Kidney epithelial cell (primary cell): ENCODE data around the gene CAMTA1. TPM values are rescaled to one million over a fixed set of nuclear protein-coding genes. Genes with fewer than 3 reads are reported as not detected.

Experiments used
- DNase-seq: peaks from one replicate; pipeline ENCODE4 v3.0.0-alpha.2; 2010; ENCODE audit warnings: low read depth
- H3K27me3 ChIP-seq: 2 replicates; pipeline ENCODE4 v1.6.0; 2011; ENCODE audit warnings: low read length; ENCODE audit not compliant: control insufficient read depth, insufficient read depth
- H3K36me3 ChIP-seq: 2 replicates; pipeline ENCODE4 v1.5.1; 2011; ENCODE audit warnings: low read length; ENCODE audit not compliant: control insufficient read depth, insufficient read depth
- H3K4me3 ChIP-seq: 2 replicates; pipeline ENCODE4 v1.5.1; 2011; ENCODE audit warnings: low read depth, mild to moderate bottlenecking, control low read depth, low read length
- total RNA-seq: library from RNA; depleted of rRNA; stranded (reverse); fragments of >200 nt; gene quantifications from 2 replicates; pipeline ENCODE4 v1.2.3, GENCODE V29; 2015
- TF ChIP-seq, protein P1 (sequence below): IDR thresholded peaks from 2 replicates; pipeline ENCODE4 v1.5.1; 2011; ENCODE audit warnings: mild to moderate bottlenecking, moderate library complexity, low read length, control low read depth, inconsistent platforms; ENCODE audit not compliant: insufficient read depth, poor library complexity, severe bottlenecking

The CAMTA1 gene
- total RNA-seq, 1 donor from 2014 or later = 76.5 TPM

GRCh38 chr1:7251454-7251800, 466.2 kb downstream of the CAMTA1 start:
- H3K27me3 ChIP-seq = no peaks in the 10 kb centered on the region
- no peak for DNase-seq
- H3K36me3 ChIP-seq = no peaks in the 10 kb centered on the region
- TF ChIP-seq, protein P1, sequence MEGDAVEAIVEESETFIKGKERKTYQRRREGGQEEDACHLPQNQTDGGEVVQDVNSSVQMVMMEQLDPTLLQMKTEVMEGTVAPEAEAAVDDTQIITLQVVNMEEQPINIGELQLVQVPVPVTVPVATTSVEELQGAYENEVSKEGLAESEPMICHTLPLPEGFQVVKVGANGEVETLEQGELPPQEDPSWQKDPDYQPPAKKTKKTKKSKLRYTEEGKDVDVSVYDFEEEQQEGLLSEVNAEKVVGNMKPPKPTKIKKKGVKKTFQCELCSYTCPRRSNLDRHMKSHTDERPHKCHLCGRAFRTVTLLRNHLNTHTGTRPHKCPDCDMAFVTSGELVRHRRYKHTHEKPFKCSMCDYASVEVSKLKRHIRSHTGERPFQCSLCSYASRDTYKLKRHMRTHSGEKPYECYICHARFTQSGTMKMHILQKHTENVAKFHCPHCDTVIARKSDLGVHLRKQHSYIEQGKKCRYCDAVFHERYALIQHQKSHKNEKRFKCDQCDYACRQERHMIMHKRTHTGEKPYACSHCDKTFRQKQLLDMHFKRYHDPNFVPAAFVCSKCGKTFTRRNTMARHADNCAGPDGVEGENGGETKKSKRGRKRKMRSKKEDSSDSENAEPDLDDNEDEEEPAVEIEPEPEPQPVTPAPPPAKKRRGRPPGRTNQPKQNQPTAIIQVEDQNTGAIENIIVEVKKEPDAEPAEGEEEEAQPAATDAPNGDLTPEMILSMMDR = no peak
- no peak overlapping the region for H3K4me3 ChIP-seq

DNA sequence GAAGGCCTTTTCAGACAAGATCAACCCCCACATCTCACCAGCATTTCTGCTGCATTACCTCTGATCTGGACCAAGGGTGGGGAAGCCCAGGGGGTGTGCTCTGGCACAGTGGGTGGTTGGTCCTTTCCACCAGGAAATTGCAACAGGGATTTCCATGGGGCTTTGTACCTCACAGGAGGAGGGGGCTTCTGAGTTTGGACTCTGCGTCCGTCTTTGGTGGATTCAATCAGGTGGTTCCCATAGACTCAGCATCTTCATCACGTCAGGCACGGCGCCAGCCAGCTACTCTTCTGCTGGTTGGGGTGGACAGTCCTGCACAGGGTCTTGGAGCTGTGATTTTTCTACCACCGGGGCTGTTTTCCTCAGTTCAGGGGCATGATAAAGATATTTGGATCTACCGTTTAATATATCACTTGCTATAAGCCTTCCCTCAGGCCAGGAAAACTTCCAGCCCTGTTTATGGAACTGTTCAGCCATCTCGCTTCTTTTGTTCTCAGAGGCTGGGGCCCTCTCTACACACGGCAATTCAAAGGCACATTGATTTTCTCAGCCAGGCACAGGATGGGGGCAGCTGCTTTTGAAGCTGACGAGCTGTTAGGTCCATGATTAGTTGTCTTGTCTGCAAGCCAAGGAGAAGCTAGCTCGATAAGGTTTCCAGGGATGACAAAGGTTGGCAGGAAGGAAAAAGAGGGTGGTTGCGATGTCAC, 467.3 kb downstream of the CAMTA1 start:
- Histone ChIP-seq H3K36me3 (no peaks in the 10 kb centered on the region), H3K4me3 (no peak overlapping the region), H3K27me3 (no peaks in the 10 kb centered on the region)
- no peak for DNase-seq
- TF ChIP-seq, protein P1 = no peak

GRCh38 chr1:7253118-7253480, 467.8 kb downstream of the CAMTA1 start:
- H3K4me3 ChIP-seq = no peak overlapping the region

DNA sequence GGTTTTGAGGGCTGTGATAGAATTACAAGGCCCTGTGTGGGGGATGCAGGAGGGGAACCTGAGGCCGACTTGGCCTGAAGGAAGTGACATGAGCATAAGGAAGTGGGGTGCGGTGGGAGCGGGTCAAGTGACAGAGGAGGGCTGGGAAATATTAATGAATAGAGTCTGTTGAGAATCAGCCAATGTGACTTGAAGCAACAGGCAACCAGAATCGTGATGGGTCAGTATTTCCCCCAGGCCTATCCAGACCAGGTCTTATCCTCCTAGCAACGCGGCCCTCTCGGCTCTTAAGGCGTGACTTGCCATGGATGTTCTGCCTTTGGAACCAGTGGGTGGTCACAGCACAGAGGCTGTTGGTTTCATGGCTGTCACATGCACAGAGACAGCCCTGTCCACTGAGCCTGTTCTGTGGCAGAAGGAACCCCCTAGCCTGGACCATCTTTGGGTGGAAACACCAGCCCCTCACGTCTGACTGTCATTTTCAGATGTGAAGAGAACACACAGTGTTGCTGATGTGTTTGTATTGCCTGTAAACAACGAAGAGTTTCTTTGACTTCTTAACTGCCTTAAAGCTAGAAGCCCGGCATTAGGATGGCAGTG, 468.8 kb downstream of the CAMTA1 start:
- TF ChIP-seq, protein P1 = no peak

More at GRCh38 chr1:7253118-7253480, 467.8 kb downstream of the CAMTA1 start:
- DNase-seq = no peak
- Histone ChIP-seq H3K27me3 (no peaks in the 10 kb centered on the region), H3K36me3 (no peaks in the 10 kb centered on the region)
- TF ChIP-seq, protein P1 = no peak

DNA sequence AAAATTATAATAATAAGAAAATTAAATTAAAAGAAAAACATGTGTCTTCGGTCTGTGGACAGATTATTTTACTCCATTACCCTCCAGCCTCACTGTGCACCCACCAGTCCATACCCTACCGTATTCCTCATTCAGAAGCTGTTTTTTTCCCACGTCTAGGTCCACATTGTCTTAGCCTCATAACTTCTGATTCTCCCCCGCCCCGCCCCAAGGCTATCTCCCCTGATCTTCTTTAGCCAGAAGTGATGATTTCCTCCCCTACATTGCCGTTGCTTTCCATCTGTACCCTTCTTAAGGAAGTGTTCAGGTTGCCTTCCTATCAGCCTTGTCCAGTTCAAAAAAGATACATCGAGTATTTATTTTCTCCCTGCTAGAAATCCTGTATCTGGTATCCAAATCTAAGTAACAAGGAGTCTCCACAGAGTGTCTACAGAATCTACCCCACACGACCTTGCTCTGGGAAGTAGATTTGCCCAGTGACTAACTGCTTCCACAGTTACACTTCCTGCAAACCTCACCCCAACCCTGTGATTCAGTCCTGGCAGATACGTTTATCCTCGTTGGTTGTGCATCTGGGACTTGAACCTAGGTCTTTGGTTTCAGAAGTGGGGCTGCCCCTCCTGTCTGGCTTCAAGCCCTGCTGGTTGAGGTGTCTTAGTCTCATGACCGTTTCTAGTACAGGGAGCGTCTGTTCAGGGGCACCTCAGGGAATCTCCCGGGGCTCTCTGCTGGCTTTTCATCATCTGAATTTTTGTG, 470.2 kb downstream of the CAMTA1 start:
- TF ChIP-seq, protein P1 = no peak
- no peak overlapping the region for H3K4me3 ChIP-seq
- H3K36me3 ChIP-seq = no peaks in the 10 kb centered on the region
- DNase-seq = no peak
- no peaks in the 10 kb centered on the region for H3K27me3 ChIP-seq

More for the DNA sequence above, 468.8 kb downstream of the CAMTA1 start:
- H3K27me3 ChIP-seq = no peaks in the 10 kb centered on the region
- H3K4me3 ChIP-seq = no peak overlapping the region
- H3K36me3 ChIP-seq = no peaks in the 10 kb centered on the region
- no peak for DNase-seq
